H9 (cell line): ENCODE measurements around the gene B4GALT6. TPM values are rescaled to one million over a fixed set of nuclear protein-coding genes. Genes with fewer than 3 reads are reported as not detected.

Source experiments
- DNase-seq: peaks from one replicate; pipeline ENCODE4 v3.0.0-alpha.2; 2017
- H2AFZ ChIP-seq: one replicate; pipeline ENCODE4 v1.6.1; 2013; ENCODE audit warnings: mild to moderate bottlenecking, low read length, control low read depth, moderate library complexity
- H2AK5ac ChIP-seq: 2 replicates; pipeline ENCODE4 v1.6.1; 2013; ENCODE audit warnings: low read length, control low read depth, mixed read lengths; ENCODE audit not compliant: insufficient read length
- H2BK120ac ChIP-seq: one replicate; pipeline ENCODE4 v1.6.1; 2013; ENCODE audit warnings: low read depth, mild to moderate bottlenecking, low read length, control low read depth, inconsistent platforms; ENCODE audit not compliant: poor library complexity, severe bottlenecking
- H2BK12ac ChIP-seq: 2 replicates; pipeline ENCODE4 v1.6.1; 2013; ENCODE audit warnings: low read length, control low read depth, mixed read lengths, low read depth; ENCODE audit not compliant: insufficient read length
- H2BK15ac ChIP-seq: 2 replicates; pipeline ENCODE4 v1.6.1; 2013; ENCODE audit warnings: low read depth, low read length, control low read depth
- H2BK20ac ChIP-seq: one replicate; pipeline ENCODE4 v1.6.1; 2013; ENCODE audit warnings: low read depth, mild to moderate bottlenecking, low read length, control low read depth, inconsistent platforms; ENCODE audit not compliant: poor library complexity, severe bottlenecking
- H2BK5ac ChIP-seq: 2 replicates; pipeline ENCODE4 v1.6.1; 2013; ENCODE audit warnings: low read length, control low read depth, mixed read lengths; ENCODE audit not compliant: insufficient read length
- H3K14ac ChIP-seq: 2 replicates; pipeline ENCODE4 v1.6.1; 2013; ENCODE audit warnings: low read length, control low read depth; ENCODE audit not compliant: insufficient read depth
- H3K18ac ChIP-seq: 2 replicates; pipeline ENCODE4 v1.6.1; 2013; ENCODE audit warnings: low read depth, mild to moderate bottlenecking, mixed read lengths, low read length, control low read depth; ENCODE audit not compliant: insufficient read length
- H3K23ac ChIP-seq: 2 replicates; pipeline ENCODE4 v1.6.1; 2013; ENCODE audit warnings: low read length, control low read depth, mixed read lengths, low read depth; ENCODE audit not compliant: insufficient read length
- H3K23me2 ChIP-seq: 2 replicates; pipeline ENCODE4 v1.6.1; 2013; ENCODE audit warnings: low read depth, mild to moderate bottlenecking, mixed read lengths, low read length, control low read depth; ENCODE audit not compliant: insufficient read length, poor library complexity, severe bottlenecking
- H3K27ac ChIP-seq: 2 replicates; pipeline ENCODE4 v1.5.1; 2013; ENCODE audit warnings: low read length, control low read depth, mixed read lengths, low read depth; ENCODE audit not compliant: insufficient read length
- H3K27me3 ChIP-seq: 2 replicates; pipeline ENCODE4 v1.6.1; 2013; ENCODE audit warnings: low read length, control low read depth, inconsistent platforms; ENCODE audit not compliant: insufficient read depth
- H3K4ac ChIP-seq: 2 replicates; pipeline ENCODE4 v1.6.1; 2013; ENCODE audit warnings: low read depth, mild to moderate bottlenecking, control low read depth, inconsistent platforms, low read length, moderate library complexity
- H3K4me1 ChIP-seq: 2 replicates; pipeline ENCODE4 v1.6.1; 2013; ENCODE audit warnings: low read length, control low read depth, inconsistent platforms; ENCODE audit not compliant: insufficient read depth
- H3K4me2 ChIP-seq: 2 replicates; pipeline ENCODE4 v1.6.1; 2013; ENCODE audit warnings: low read length, control low read depth, mixed read lengths; ENCODE audit not compliant: insufficient read length, insufficient read depth
- H3K56ac ChIP-seq: 2 replicates; pipeline ENCODE4 v1.6.1; 2013; ENCODE audit warnings: low read depth, mild to moderate bottlenecking, mixed read lengths, low read length, control low read depth; ENCODE audit not compliant: insufficient read length
- H3K79me1 ChIP-seq: 2 replicates; pipeline ENCODE4 v1.6.1; 2013; ENCODE audit warnings: low read depth, mild to moderate bottlenecking, moderate library complexity, low read length, control low read depth, inconsistent platforms; ENCODE audit not compliant: insufficient read depth, poor library complexity, severe bottlenecking
- H3K79me2 ChIP-seq: 2 replicates; pipeline ENCODE4 v1.6.1; 2013; ENCODE audit warnings: low read length, control low read depth, inconsistent platforms; ENCODE audit not compliant: insufficient read depth
- H3K9ac ChIP-seq: 2 replicates; pipeline ENCODE4 v1.6.1; 2013; ENCODE audit warnings: low read length, control low read depth, mixed read lengths; ENCODE audit not compliant: insufficient read length; ENCODE audit errors: extremely low read depth
- H3K9me3 ChIP-seq: one replicate; pipeline ENCODE4 v1.6.1; 2013; ENCODE audit warnings: low read depth, low read length, inconsistent platforms; ENCODE audit not compliant: control insufficient read depth
- H3T11ph ChIP-seq: one replicate; pipeline ENCODE4 v1.6.1; 2013; ENCODE audit warnings: mild to moderate bottlenecking, low read length, control low read depth, inconsistent platforms
- H4K20me1 ChIP-seq: one replicate; pipeline ENCODE4 v1.6.1; 2013; ENCODE audit not compliant: control insufficient read depth, insufficient read length, insufficient read depth
- H4K5ac ChIP-seq: 2 replicates; pipeline ENCODE4 v1.6.1; 2013; ENCODE audit warnings: low read depth, mild to moderate bottlenecking, mixed read lengths, low read length, control low read depth; ENCODE audit not compliant: insufficient read length
- H4K8ac ChIP-seq: replicated peaks from 2 replicates; pipeline ENCODE4 v1.6.1; 2013; ENCODE audit warnings: low read length, control low read depth, mixed read lengths, low read depth; ENCODE audit not compliant: insufficient read length
- H4K91ac ChIP-seq: 2 replicates; pipeline ENCODE4 v1.6.1; 2013; ENCODE audit warnings: low read depth, mild to moderate bottlenecking, moderate library complexity, mixed read lengths, low read length, control low read depth; ENCODE audit not compliant: insufficient read length
- H3K27ac Mint-ChIP-seq, 3 experiments: 2 replicates in 2 of 3; 3 replicates in 1 of 3; pipeline ENCODE4 v1.8.0; 2020 to 2021; ENCODE audit warnings: mixed read lengths in 3 of 3, mild to moderate bottlenecking in 1 of 3, moderate library complexity in 1 of 3
- H3K27me3 Mint-ChIP-seq: 2 replicates; pipeline ENCODE4 v1.8.0; 2021; ENCODE audit warnings: low read depth, mild to moderate bottlenecking, moderate library complexity, mixed read lengths
- H3K36me3 Mint-ChIP-seq, 3 experiments: 2 replicates in 2 of 3; 3 replicates in 1 of 3; pipeline ENCODE4 v1.8.0; 2020 to 2021; ENCODE audit warnings: low read depth in 3 of 3, mixed read lengths in 3 of 3; ENCODE audit not compliant: insufficient read depth in 1 of 3
- H3K4me1 Mint-ChIP-seq, 2 experiments: 2 replicates each; pipeline ENCODE4 v1.8.0; 2020; ENCODE audit warnings: mixed read lengths in 2 of 2
- H3K4me3 Mint-ChIP-seq, 2 experiments: 2 replicates in 1 of 2; 3 replicates in 1 of 2; pipeline ENCODE4 v1.8.0; 2020 to 2021; ENCODE audit warnings: mild to moderate bottlenecking in 2 of 2, mixed read lengths in 2 of 2, moderate library complexity in 1 of 2
- H3K9me3 Mint-ChIP-seq, 2 experiments: 2 replicates in 1 of 2; 3 replicates in 1 of 2; pipeline ENCODE4 v1.8.0; 2020; ENCODE audit warnings: mild to moderate bottlenecking in 2 of 2, mixed read lengths in 2 of 2, moderate library complexity in 1 of 2
- WGBS: extraction: QIAGEN DNeasy Blood & Tissue Kit; methylation state at CpG from one replicate; pipeline ENCODE4 v1.1.7; 2013; ENCODE audit warnings: missing lambda C conversion rate, low lambda C conversion rate, mixed read lengths; ENCODE audit not compliant: insufficient read length; ENCODE audit errors: extremely low coverage; 5-methylcytosine and 5-hydroxymethylcytosine counted together
- total RNA-seq: library from RNA; stranded (reverse); gene quantifications from 2 replicates; pipeline ENCODE4 v1.2.1, GENCODE V29; 2021
- TF ChIP-seq, protein P1 (sequence below): fragments of 200-600 bp; sonication (generic); conservative IDR thresholded peaks from 3 replicates; pipeline ENCODE4 v1.8.0; 2021; ENCODE audit warnings: antibody characterized with exemption, mild to moderate bottlenecking

The B4GALT6 gene
- total RNA-seq, 1 experiment from 2014 or later = 34.1 TPM

DNA sequence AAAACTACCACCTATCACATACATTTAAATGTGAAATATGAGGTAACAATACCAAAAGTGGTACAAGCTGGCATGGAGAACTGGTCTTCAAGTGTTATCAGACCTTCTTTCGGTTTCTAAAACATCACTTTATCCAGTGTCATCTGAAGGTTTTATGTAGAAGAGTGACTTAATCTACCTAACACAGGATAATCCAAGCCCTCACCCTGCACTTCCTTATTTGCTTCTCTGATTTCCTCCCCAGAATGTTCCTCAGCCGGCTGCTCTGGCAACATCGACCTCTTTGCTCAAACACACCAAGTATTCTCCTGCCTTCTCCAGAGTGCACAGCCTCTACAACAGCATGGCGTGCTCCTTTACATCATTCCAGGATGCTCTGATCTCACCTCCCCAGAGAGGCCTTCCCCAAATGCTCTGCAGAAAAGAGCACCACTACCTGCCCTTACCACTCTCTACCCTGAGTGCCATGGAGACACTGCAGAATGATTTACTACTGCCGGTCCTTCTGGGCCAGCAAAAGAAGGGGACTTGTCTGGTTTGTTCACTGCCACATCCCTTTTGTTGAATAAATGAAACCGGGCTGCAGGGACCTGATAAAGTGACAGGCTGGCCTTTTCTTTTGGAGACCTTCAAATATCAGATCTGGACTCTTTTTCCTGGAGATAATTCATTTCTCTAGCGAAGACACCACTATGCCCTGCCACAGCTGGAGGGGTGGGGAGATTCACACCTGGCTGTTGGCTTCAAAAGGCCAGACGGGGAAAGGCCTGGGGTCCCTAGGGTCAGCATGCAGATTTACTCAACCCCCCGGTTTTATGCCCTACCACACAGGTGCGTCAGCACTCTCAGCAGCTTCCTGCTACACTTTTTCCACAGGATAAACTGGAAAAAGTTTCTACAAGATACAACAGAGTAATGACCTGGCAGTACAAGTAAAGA, 50.7 kb downstream of the B4GALT6 start:
- H3K4me1 ChIP-seq = no peaks in the 10 kb centered on the region
- no peak overlapping the region for H3K14ac ChIP-seq
- no peaks in the 10 kb centered on the region for H3K79me2 ChIP-seq
- no peak overlapping the region for H2BK20ac ChIP-seq
- no peak overlapping the region for H3K18ac ChIP-seq
- H2BK5ac ChIP-seq = no peak overlapping the region
- no peak overlapping the region for H2AK5ac ChIP-seq
- H2BK15ac ChIP-seq = no peak overlapping the region
- no peak overlapping the region for H2BK12ac ChIP-seq
- Mint-ChIP-seq H3K4me1 (no peaks in the 10 kb centered on the region; a peak in 1 of 4 replicates), H3K9me3 (peaks cover 0 to 2% of the 10 kb centered on the region in 2 experiments; a peak in 2 of 5 replicates), H3K36me3 (peaks cover 24 to 45% (median 41%) of the 10 kb centered on the region in 3 experiments), H3K4me3 (no peak overlapping the region), H3K27me3 (no peaks in the 10 kb centered on the region), H3K27ac (peak overlapping the region; percentile 4 to 35 (median 11); a peak in 4 of 7 replicates)
- H3K4me2 ChIP-seq = no peak overlapping the region
- TF ChIP-seq, protein P1, sequence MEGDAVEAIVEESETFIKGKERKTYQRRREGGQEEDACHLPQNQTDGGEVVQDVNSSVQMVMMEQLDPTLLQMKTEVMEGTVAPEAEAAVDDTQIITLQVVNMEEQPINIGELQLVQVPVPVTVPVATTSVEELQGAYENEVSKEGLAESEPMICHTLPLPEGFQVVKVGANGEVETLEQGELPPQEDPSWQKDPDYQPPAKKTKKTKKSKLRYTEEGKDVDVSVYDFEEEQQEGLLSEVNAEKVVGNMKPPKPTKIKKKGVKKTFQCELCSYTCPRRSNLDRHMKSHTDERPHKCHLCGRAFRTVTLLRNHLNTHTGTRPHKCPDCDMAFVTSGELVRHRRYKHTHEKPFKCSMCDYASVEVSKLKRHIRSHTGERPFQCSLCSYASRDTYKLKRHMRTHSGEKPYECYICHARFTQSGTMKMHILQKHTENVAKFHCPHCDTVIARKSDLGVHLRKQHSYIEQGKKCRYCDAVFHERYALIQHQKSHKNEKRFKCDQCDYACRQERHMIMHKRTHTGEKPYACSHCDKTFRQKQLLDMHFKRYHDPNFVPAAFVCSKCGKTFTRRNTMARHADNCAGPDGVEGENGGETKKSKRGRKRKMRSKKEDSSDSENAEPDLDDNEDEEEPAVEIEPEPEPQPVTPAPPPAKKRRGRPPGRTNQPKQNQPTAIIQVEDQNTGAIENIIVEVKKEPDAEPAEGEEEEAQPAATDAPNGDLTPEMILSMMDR = no peak
- no peaks in the 10 kb centered on the region for H4K20me1 ChIP-seq
- no peak overlapping the region for H3T11ph ChIP-seq
- no peak overlapping the region for H3K23ac ChIP-seq
- H3K27ac ChIP-seq = no peak overlapping the region
- no peak overlapping the region for H3K4ac ChIP-seq
- DNase-seq = no peak
- no peak overlapping the region for H4K5ac ChIP-seq
- H4K8ac ChIP-seq = no peak overlapping the region
- H3K56ac ChIP-seq = no peak overlapping the region
- no peak overlapping the region for H3K9ac ChIP-seq
- no peak overlapping the region for H2BK120ac ChIP-seq
- H3K9me3 ChIP-seq = no peaks in the 10 kb centered on the region
- no peaks in the 10 kb centered on the region for H3K23me2 ChIP-seq
- H4K91ac ChIP-seq = no peak overlapping the region
- WGBS = no CpG with 5 or more reads among the region's 10 CpGs
- no peaks in the 10 kb centered on the region for H3K79me1 ChIP-seq
- no peaks in the 10 kb centered on the region for H3K27me3 ChIP-seq
- no peak overlapping the region for H2AFZ ChIP-seq
